Measurements from ENCODE around the gene PRRT1B.

- TF ChIP-seq POLR2A (IDR thresholded peaks at IDR 0.05; ENCODE audit: low read depth, low read length) = no peak
- TF ChIP-seq, protein P1, sequence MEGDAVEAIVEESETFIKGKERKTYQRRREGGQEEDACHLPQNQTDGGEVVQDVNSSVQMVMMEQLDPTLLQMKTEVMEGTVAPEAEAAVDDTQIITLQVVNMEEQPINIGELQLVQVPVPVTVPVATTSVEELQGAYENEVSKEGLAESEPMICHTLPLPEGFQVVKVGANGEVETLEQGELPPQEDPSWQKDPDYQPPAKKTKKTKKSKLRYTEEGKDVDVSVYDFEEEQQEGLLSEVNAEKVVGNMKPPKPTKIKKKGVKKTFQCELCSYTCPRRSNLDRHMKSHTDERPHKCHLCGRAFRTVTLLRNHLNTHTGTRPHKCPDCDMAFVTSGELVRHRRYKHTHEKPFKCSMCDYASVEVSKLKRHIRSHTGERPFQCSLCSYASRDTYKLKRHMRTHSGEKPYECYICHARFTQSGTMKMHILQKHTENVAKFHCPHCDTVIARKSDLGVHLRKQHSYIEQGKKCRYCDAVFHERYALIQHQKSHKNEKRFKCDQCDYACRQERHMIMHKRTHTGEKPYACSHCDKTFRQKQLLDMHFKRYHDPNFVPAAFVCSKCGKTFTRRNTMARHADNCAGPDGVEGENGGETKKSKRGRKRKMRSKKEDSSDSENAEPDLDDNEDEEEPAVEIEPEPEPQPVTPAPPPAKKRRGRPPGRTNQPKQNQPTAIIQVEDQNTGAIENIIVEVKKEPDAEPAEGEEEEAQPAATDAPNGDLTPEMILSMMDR (conservative IDR thresholded peaks at IDR 0.05; ENCODE audit: low read depth, low read length) = no peak
- no peak for TF ChIP-seq RAD21 (IDR thresholded peaks at IDR 0.05; ENCODE audit: low read length)
- no peak for TF ChIP-seq RCOR1 (IDR thresholded peaks at IDR 0.05; ENCODE audit: insufficient replicate concordance, low read length)
- TF ChIP-seq SMC3 (IDR thresholded peaks at IDR 0.05; ENCODE audit: low read depth, low read length) = no peak
- TF ChIP-seq FOS (IDR thresholded peaks at IDR 0.05; ENCODE audit: low read depth, low read length) = no peak
- TF ChIP-seq MAFK (IDR thresholded peaks at IDR 0.05; ENCODE audit: low read depth, low read length) = no peak
Observed at GRCh38 chr9:131567910-131568309, 22.6 kb downstream of the PRRT1B start.

All from IMR-90 (cell line).